Neural progenitor cell (in vitro differentiated cells): Measurements from ENCODE around the gene PCCA. TPM values are rescaled to one million over a fixed set of nuclear protein-coding genes. Genes with fewer than 3 reads are reported as not detected.

Experiments
- DNase-seq: peaks from one replicate; pipeline ENCODE4 v3.0.0-alpha.2; 2016; ENCODE audit warnings: low spot score
- H2AFZ ChIP-seq: fragments of 200-600 bp; sonication (generic); replicated peaks from 2 replicates; pipeline ENCODE4 v1.6.1; 2016; ENCODE audit warnings: antibody characterized with exemption
- H3F3A ChIP-seq: fragments of 200-600 bp; sonication (generic); 2 replicates; pipeline ENCODE4 v1.6.1; 2016; ENCODE audit warnings: antibody characterized with exemption, low read depth
- H3K27ac ChIP-seq: fragments of 200-600 bp; sonication (generic); 2 replicates; pipeline ENCODE4 v1.5.1; 2016; ENCODE audit warnings: mild to moderate bottlenecking
- H3K27me3 ChIP-seq: fragments of 200-600 bp; sonication (generic); 2 replicates; pipeline ENCODE4 v1.6.1; 2016; ENCODE audit warnings: mild to moderate bottlenecking, moderate library complexity
- H3K36me3 ChIP-seq: fragments of 200-600 bp; sonication (generic); 2 replicates; pipeline ENCODE4 v1.5.1; 2016
- H3K4me1 ChIP-seq: fragments of 200-600 bp; sonication (generic); 2 replicates; pipeline ENCODE4 v1.6.1; 2016; ENCODE audit warnings: mixed run types
- H3K4me2 ChIP-seq: fragments of 200-600 bp; sonication (generic); 2 replicates; pipeline ENCODE4 v1.6.1; 2016
- H3K4me3 ChIP-seq: fragments of 200-600 bp; sonication (generic); 2 replicates; pipeline ENCODE4 v1.5.1; 2016
- H3K79me2 ChIP-seq: fragments of 200-600 bp; sonication (generic); 2 replicates; pipeline ENCODE4 v1.6.1; 2016; ENCODE audit warnings: low read depth
- H3K9ac ChIP-seq: fragments of 200-600 bp; sonication (generic); 2 replicates; pipeline ENCODE4 v1.6.1; 2016
- H3K9me3 ChIP-seq: fragments of 200-600 bp; sonication (generic); 2 replicates; pipeline ENCODE4 v1.5.1; 2016; ENCODE audit warnings: low read depth
- H4K20me1 ChIP-seq: fragments of 200-600 bp; sonication (generic); 2 replicates; pipeline ENCODE4 v1.6.1; 2016; ENCODE audit warnings: low read depth
- H3K27ac Mint-ChIP-seq: 3 replicates; pipeline ENCODE4 v1.8.0; 2021; ENCODE audit warnings: mixed read lengths
- H3K27me3 Mint-ChIP-seq: 2 replicates; pipeline ENCODE4 v1.8.0; 2022; ENCODE audit warnings: low read depth, mild to moderate bottlenecking, inconsistent platforms, moderate library complexity, mixed read lengths; ENCODE audit not compliant: insufficient read depth
- H3K36me3 Mint-ChIP-seq: 3 replicates; pipeline ENCODE4 v1.8.0; 2021; ENCODE audit warnings: mixed read lengths
- H3K4me1 Mint-ChIP-seq: 3 replicates; pipeline ENCODE4 v1.8.0; 2021; ENCODE audit warnings: mixed read lengths
- H3K4me3 Mint-ChIP-seq: 3 replicates; pipeline ENCODE4 v1.8.0; 2021; ENCODE audit warnings: mild to moderate bottlenecking, moderate library complexity, mixed read lengths
- H3K9me3 Mint-ChIP-seq: 3 replicates; pipeline ENCODE4 v1.8.0; 2020; ENCODE audit warnings: mixed read lengths
- CTCF ChIP-seq: fragments of 200-600 bp; sonication (generic); IDR thresholded peaks from 2 replicates; pipeline ENCODE4 v1.5.1; 2017; ENCODE audit warnings: antibody characterized with exemption, mild to moderate bottlenecking
- EZH2 ChIP-seq: fragments of 200-600 bp; sonication (generic); IDR thresholded peaks from 2 replicates; pipeline ENCODE4 v1.6.1; 2017; ENCODE audit warnings: antibody characterized with exemption, mild to moderate bottlenecking, moderate library complexity
- EZH2phosphoT487 ChIP-seq: fragments of 200-600 bp; sonication (generic); IDR thresholded peaks from 2 replicates; pipeline ENCODE4 v1.6.1; 2017; ENCODE audit warnings: antibody characterized with exemption
- total RNA-seq: library from RNA; depleted of rRNA; stranded (reverse); fragments of >200 nt; gene quantifications from 2 replicates; pipeline ENCODE4 v1.2.3, GENCODE V29; 2015; ENCODE audit warnings: low replicate concordance

The PCCA gene
- total RNA-seq, 1 donor from 2014 or later = 60.6 TPM

GRCh38 chr13:100364591-100364990 is 275.7 kb downstream of the PCCA start:
- Mint-ChIP-seq H3K4me1 (peaks cover 54% of the 10 kb centered on the region), H3K9me3 (no peaks in the 10 kb centered on the region), H3K36me3 (peaks cover 14% of the 10 kb centered on the region), H3K27ac (peak overlapping the region; percentile 62), H3K27me3 (no peaks in the 10 kb centered on the region), H3K4me3 (no peak overlapping the region)
- peaks cover 6% of the 10 kb centered on the region for H3K36me3 ChIP-seq
- H3F3A ChIP-seq = no peaks in the 10 kb centered on the region
- H3K27me3 ChIP-seq = no peaks in the 10 kb centered on the region
- H3K27ac ChIP-seq = no peak overlapping the region
- no peak overlapping the region for H3K4me3 ChIP-seq
- TF ChIP-seq CTCF (no peak), EZH2 (no peak), EZH2phosphoT487 (no peak)
- H3K9me3 ChIP-seq = no peaks in the 10 kb centered on the region
- no peak for DNase-seq
- no peak overlapping the region for H2AFZ ChIP-seq
- H3K79me2 ChIP-seq = no peaks in the 10 kb centered on the region
- H4K20me1 ChIP-seq = no peaks in the 10 kb centered on the region
- no peak overlapping the region for H3K9ac ChIP-seq
- peaks cover 6% of the 10 kb centered on the region for H3K4me1 ChIP-seq
- no peak overlapping the region for H3K4me2 ChIP-seq

DNA sequence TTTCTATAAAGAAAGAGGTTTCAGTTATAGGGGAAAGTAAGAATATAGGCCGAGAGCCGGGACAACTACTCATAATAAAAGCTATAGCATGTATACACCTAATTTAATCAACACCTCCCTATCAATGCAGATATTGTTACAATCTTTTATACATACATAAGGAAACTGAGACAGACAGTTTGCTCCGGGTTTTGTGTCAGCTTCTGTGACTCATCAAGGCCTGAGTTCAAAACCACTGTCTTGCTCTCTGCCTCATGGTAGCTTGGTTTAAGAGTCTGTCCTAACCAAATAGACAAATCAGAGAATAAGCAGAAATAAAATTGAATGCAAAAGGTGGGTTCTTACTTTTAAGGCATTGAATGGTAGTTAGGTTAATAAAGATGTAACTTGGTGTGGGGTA is 276.8 kb downstream of the PCCA start:
- H3K27me3 Mint-ChIP-seq = no peaks in the 10 kb centered on the region
- Histone ChIP-seq H3K9ac (no peak overlapping the region), H4K20me1 (no peaks in the 10 kb centered on the region), H3K4me3 (no peak overlapping the region), H3K27me3 (no peaks in the 10 kb centered on the region), H3K27ac (no peak overlapping the region), H2AFZ (no peak overlapping the region), H3K79me2 (no peaks in the 10 kb centered on the region), H3K4me2 (no peak overlapping the region), H3F3A (no peaks in the 10 kb centered on the region), H3K9me3 (no peaks in the 10 kb centered on the region), H3K36me3 (peaks cover 6% of the 10 kb centered on the region), H3K4me1 (peaks cover 6% of the 10 kb centered on the region)
- TF ChIP-seq EZH2phosphoT487 (no peak), EZH2 (no peak), CTCF (no peak)
- no peak overlapping the region for H3K4me3 Mint-ChIP-seq
- H3K9me3 Mint-ChIP-seq = no peaks in the 10 kb centered on the region
- no peak for DNase-seq
- H3K36me3 Mint-ChIP-seq = peaks cover 14% of the 10 kb centered on the region
- H3K27ac Mint-ChIP-seq = peak overlapping the region; percentile 61
- peaks cover 54% of the 10 kb centered on the region for H3K4me1 Mint-ChIP-seq

DNA sequence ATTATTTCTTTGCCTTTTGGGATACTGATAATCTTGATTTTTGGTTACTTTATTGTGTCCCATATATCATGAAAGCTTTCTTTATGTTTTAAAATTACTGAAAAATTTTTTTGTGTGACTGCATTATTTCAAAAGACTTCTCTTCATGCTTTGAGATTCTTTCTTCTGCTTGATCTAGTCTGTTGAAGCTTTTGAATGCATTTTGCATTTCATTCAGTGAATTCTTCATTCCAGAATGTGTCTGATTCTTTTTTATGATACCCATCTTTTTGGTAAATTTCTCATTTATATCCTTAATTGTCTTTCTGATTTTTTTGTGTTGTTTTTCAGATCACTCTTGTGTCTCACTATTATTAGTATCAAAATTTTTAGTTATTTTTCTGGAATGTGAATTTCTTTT is 289.6 kb downstream of the PCCA start:
- no peak overlapping the region for H3K4me3 Mint-ChIP-seq
- no peak overlapping the region for H3K4me3 ChIP-seq
- H3K9ac ChIP-seq = no peak overlapping the region
- no peak overlapping the region for H3K27ac Mint-ChIP-seq
- H3K27me3 ChIP-seq = no peaks in the 10 kb centered on the region
- DNase-seq = no peak
- peaks cover 56% of the 10 kb centered on the region for H3K9me3 Mint-ChIP-seq
- no peaks in the 10 kb centered on the region for H3K4me1 ChIP-seq
- H4K20me1 ChIP-seq = no peaks in the 10 kb centered on the region
- TF ChIP-seq CTCF (no peak), EZH2 (no peak), EZH2phosphoT487 (no peak)
- H3K27ac ChIP-seq = no peak overlapping the region
- H3K79me2 ChIP-seq = no peaks in the 10 kb centered on the region
- H3K36me3 ChIP-seq = peaks cover 8% of the 10 kb centered on the region
- peaks cover 7% of the 10 kb centered on the region for H3K4me1 Mint-ChIP-seq
- peaks cover 60% of the 10 kb centered on the region for H3K36me3 Mint-ChIP-seq
- H3K9me3 ChIP-seq = peaks cover 5% of the 10 kb centered on the region
- no peaks in the 10 kb centered on the region for H3K27me3 Mint-ChIP-seq
- H3F3A ChIP-seq = no peaks in the 10 kb centered on the region
- H2AFZ ChIP-seq = no peak overlapping the region
- H3K4me2 ChIP-seq = no peak overlapping the region
